Nephron progenitor cell (in vitro differentiated cells): ENCODE data around the gene POLR2H.

ENCODE experiments used
- DNase-seq: peaks from one replicate; pipeline ENCODE4 v3.0.0; 2021
- H3K27ac Mint-ChIP-seq: 2 replicates; pipeline ENCODE4 v1.8.0; 2021; ENCODE audit warnings: mild to moderate bottlenecking, moderate library complexity, mixed read lengths
- H3K27me3 Mint-ChIP-seq: 2 replicates; pipeline ENCODE4 v1.8.0; 2021; ENCODE audit warnings: mild to moderate bottlenecking, low read depth, mixed read lengths; ENCODE audit not compliant: poor library complexity
- H3K36me3 Mint-ChIP-seq: 2 replicates; pipeline ENCODE4 v1.8.0; 2021; ENCODE audit warnings: low read depth, mixed read lengths
- H3K4me1 Mint-ChIP-seq: 2 replicates; pipeline ENCODE4 v1.8.0; 2021; ENCODE audit warnings: mixed read lengths
- H3K4me3 Mint-ChIP-seq: 2 replicates; pipeline ENCODE4 v1.8.0; 2021; ENCODE audit warnings: mild to moderate bottlenecking, moderate library complexity, mixed read lengths
- H3K9me3 Mint-ChIP-seq: 2 replicates; pipeline ENCODE4 v1.8.0; 2021; ENCODE audit warnings: mild to moderate bottlenecking, moderate library complexity, mixed read lengths
- TF ChIP-seq, protein P1 (sequence below): fragments of 200-600 bp; sonication (generic); IDR thresholded peaks from 2 replicates; pipeline ENCODE4 v1.5.0; 2021; ENCODE audit warnings: antibody characterized with exemption

POLR2H gene

DNA sequence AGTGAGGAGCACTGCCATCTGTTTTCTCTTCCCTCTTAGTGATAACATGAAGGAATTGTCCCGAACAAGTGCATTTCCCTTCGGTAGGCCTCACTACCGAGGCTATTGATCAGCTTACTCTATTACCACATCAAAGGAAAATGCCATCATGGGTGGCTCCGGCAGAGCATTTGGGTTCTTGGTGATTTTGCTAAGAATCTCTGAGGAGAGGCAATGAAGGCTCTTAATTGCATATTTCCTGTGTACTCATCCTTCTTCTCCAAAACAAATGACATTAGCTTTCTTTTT is 53.6 kb downstream of the POLR2H start:
- TF ChIP-seq, protein P1, sequence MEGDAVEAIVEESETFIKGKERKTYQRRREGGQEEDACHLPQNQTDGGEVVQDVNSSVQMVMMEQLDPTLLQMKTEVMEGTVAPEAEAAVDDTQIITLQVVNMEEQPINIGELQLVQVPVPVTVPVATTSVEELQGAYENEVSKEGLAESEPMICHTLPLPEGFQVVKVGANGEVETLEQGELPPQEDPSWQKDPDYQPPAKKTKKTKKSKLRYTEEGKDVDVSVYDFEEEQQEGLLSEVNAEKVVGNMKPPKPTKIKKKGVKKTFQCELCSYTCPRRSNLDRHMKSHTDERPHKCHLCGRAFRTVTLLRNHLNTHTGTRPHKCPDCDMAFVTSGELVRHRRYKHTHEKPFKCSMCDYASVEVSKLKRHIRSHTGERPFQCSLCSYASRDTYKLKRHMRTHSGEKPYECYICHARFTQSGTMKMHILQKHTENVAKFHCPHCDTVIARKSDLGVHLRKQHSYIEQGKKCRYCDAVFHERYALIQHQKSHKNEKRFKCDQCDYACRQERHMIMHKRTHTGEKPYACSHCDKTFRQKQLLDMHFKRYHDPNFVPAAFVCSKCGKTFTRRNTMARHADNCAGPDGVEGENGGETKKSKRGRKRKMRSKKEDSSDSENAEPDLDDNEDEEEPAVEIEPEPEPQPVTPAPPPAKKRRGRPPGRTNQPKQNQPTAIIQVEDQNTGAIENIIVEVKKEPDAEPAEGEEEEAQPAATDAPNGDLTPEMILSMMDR: no peak
- H3K4me1 Mint-ChIP-seq: peaks cover 7% of the 10 kb centered on the region
- H3K36me3 Mint-ChIP-seq: no peaks in the 10 kb centered on the region
- no peaks in the 10 kb centered on the region for H3K9me3 Mint-ChIP-seq
- no peak overlapping the region for H3K27ac Mint-ChIP-seq
- peaks cover 5% of the 10 kb centered on the region for H3K27me3 Mint-ChIP-seq
- no peak for DNase-seq
- no peak overlapping the region for H3K4me3 Mint-ChIP-seq

DNA sequence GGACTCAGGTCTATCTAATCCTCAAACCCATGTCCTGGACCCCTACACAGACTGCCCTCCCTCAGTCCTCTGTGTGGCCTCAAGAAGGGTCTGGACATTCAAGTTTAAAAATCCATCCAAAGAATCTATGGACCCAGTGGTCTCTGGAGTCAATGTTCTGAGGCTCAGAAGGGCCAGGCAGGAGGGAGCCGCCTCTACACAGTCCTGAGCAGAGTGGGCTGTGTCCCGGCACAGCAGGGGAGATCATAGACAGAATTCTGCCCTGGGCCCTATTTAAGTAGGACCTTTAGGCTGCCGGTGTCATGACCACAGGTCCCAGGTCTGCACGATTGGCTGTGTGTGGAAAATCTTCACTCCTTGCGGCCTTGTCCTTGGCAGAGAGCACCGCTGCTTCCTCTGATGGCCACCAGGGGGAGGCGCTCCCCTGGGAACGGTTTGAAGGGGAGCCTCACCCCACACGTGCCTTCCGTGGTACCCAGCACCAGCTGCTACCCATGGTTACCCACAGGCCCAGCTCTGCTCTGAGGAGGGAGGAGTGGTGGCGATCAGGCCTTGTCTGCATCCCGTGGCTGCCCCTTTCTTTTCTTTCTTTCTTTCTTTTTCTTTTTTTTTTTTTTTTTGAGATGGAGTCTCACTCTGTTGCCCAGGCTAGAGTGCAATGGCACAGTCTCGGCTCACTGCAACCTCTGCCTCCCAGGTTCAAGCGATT is 56.3 kb downstream of the POLR2H start:
- peak; percentile 70 for DNase-seq
- Mint-ChIP-seq H3K4me3 (no peak overlapping the region), H3K27me3 (peaks cover 8% of the 10 kb centered on the region), H3K4me1 (peaks cover 7% of the 10 kb centered on the region), H3K36me3 (no peaks in the 10 kb centered on the region), H3K27ac (no peak overlapping the region), H3K9me3 (peaks cover 8% of the 10 kb centered on the region)
- TF ChIP-seq, protein P1: peak; percentile 87
